ENCODE data around the gene ARNT2. TPM values are rescaled to one million over a fixed set of nuclear protein-coding genes. Genes with fewer than 3 reads are reported as not detected.
"Not testable (repeated sequence)": the region's sequence is repeated elsewhere in the genome, so short reads cannot be mapped to it uniquely, and the experiment has no call there.

ARNT2 gene
- total and polyA plus RNA-seq, 5 donors from 2014 or later: not detected

DNA sequence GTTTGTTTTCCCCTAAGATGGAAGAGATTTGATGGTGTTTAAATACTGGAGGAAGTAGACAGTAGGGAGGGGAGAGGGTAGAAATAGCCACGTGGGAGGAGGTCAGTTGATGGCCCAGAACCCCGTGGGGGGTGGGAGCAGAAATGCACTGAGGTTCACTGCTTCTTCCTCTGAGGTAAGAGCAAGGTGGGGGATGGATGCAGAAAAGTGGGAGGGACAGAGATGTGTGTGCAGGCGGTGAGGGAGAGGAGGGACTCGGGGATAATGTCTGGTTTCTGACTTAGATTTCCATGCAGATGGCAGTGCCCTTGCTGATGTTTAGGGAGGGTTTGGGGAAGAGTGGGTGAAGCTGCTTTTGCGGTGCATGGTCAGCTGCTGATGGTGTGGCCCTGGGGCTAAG, 102.9 kb downstream of the ARNT2 start:
- no peaks in the 10 kb centered on the region for H3K9me3 ChIP-seq (ENCODE audit: control insufficient read depth in 2 of 2, low read length in 2 of 2)
- no peak overlapping the region for H3K4me3 ChIP-seq (ENCODE audit: low read depth, low read length)
- H3K27ac Mint-ChIP-seq: no peak overlapping the region
- ATAC-seq (ENCODE audit: low read depth in 2 of 2) (no peak), DNase-seq (no peak)
- H3K27ac ChIP-seq (ENCODE audit: insufficient read depth, low read length, poor library complexity, severe bottlenecking): no peak overlapping the region
- H3K4me1 ChIP-seq (ENCODE audit: control insufficient read depth, insufficient read depth, low read length, poor library complexity, severe bottlenecking): no peaks in the 10 kb centered on the region
- no peaks in the 10 kb centered on the region for H3K36me3 ChIP-seq (ENCODE audit: control insufficient read depth, insufficient read depth, low read length)
- H3K27me3 ChIP-seq (ENCODE audit: control insufficient read depth, insufficient read depth, low read length): no peaks in the 10 kb centered on the region
- H3K9me3 Mint-ChIP-seq: peaks cover 0 to 3% (median 0%) of the 10 kb centered on the region in 7 donors
- H3K27me3 Mint-ChIP-seq: no peaks in the 10 kb centered on the region
- peaks cover 0 to 4% (median 0%) of the 10 kb centered on the region in 4 donors for H3K4me1 Mint-ChIP-seq
- H3K36me3 Mint-ChIP-seq: peaks cover 4% of the 10 kb centered on the region
- no peak overlapping the region for H3K4me3 Mint-ChIP-seq

DNA sequence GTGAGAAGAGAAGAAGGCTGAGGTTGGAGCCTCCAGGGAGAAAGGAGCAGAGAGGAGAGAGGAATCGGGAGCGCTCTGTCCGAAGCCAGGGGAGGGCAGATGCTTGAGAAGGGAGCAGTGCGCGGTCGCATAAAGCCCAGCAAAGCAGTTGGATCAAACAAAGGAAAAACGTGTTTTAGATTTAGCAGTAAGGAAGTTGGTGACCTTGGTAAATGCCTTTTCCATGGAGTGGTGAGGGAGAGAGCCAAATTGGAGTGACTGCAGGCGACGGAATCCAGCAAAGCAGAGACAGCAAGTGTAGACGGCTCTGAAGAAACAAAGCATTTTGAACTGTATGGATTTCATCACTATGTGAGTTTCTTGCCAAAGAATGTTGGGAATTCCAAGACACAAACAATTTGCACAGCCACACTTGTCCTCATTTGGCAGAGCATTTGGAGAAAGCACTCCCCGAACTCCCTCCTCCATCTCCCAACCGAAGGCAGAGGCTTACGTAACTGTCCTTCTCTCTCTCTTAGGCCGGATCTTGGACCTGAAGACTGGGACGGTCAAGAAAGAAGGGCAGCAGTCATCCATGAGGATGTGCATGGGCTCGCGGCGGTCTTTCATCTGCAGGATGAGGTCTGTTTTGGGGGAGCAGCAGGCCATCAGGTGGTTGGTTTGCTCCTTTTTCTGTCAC, 103.6 kb downstream of the ARNT2 start:
- no peaks in the 10 kb centered on the region for H3K4me1 ChIP-seq (ENCODE audit: control insufficient read depth, insufficient read depth, low read length, poor library complexity, severe bottlenecking)
- H3K27ac Mint-ChIP-seq: no peak overlapping the region
- no peaks in the 10 kb centered on the region for H3K36me3 Mint-ChIP-seq
- H3K4me1 Mint-ChIP-seq: peaks cover 0 to 4% (median 0%) of the 10 kb centered on the region in 4 donors
- H3K4me3 Mint-ChIP-seq: no peak overlapping the region
- DNase-seq (no peak), ATAC-seq (ENCODE audit: low read depth in 2 of 2) (no peak)
- no peaks in the 10 kb centered on the region for H3K36me3 ChIP-seq (ENCODE audit: control insufficient read depth, insufficient read depth, low read length)
- no peak overlapping the region for H3K27ac ChIP-seq (ENCODE audit: insufficient read depth, low read length, poor library complexity, severe bottlenecking)
- no peak overlapping the region for H3K4me3 ChIP-seq (ENCODE audit: low read depth, low read length)
- H3K9me3 ChIP-seq (ENCODE audit: control insufficient read depth in 2 of 2, low read length in 2 of 2): no peaks in the 10 kb centered on the region
- peaks cover 0 to 3% (median 0%) of the 10 kb centered on the region in 7 donors for H3K9me3 Mint-ChIP-seq
- H3K27me3 ChIP-seq (ENCODE audit: control insufficient read depth, insufficient read depth, low read length): no peaks in the 10 kb centered on the region
- no peaks in the 10 kb centered on the region for H3K27me3 Mint-ChIP-seq

DNA sequence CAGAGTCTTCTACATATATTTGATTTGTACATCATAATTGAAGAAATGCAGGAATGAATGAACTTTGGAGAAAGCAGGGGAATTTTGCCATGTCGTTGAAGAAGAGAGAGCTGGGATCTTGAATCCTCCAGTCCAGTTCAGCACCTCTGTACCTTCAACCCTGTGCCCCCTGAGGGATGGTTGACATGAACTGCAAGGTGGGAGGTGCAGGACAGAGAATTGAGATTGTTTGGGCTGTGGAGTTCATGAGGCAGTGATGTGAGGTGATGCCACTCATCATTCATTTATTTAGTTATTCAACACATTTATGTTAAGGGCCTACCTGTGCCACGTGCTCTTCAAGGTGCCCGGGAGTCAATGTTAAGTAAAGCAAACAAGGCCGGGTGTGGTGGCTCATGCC, 104.6 kb downstream of the ARNT2 start:
- H3K36me3 ChIP-seq (ENCODE audit: control insufficient read depth, insufficient read depth, low read length): no peaks in the 10 kb centered on the region
- peaks cover 1% of the 10 kb centered on the region for H3K27me3 Mint-ChIP-seq
- no peak overlapping the region for H3K27ac Mint-ChIP-seq
- H3K9me3 ChIP-seq (ENCODE audit: control insufficient read depth in 2 of 2, low read length in 2 of 2): no peaks in the 10 kb centered on the region
- H3K36me3 Mint-ChIP-seq: no peaks in the 10 kb centered on the region
- H3K4me3 ChIP-seq (ENCODE audit: low read depth, low read length): no peak overlapping the region
- no peak overlapping the region for H3K4me3 Mint-ChIP-seq
- no peaks in the 10 kb centered on the region for H3K4me1 ChIP-seq (ENCODE audit: control insufficient read depth, insufficient read depth, low read length, poor library complexity, severe bottlenecking)
- H3K9me3 Mint-ChIP-seq: peaks cover 0 to 3% (median 0%) of the 10 kb centered on the region in 7 donors
- H3K27ac ChIP-seq (ENCODE audit: insufficient read depth, low read length, poor library complexity, severe bottlenecking): no peak overlapping the region
- DNase-seq: no peak
- H3K27me3 ChIP-seq (ENCODE audit: control insufficient read depth, insufficient read depth, low read length): no peaks in the 10 kb centered on the region
- H3K4me1 Mint-ChIP-seq: peaks cover 0 to 4% (median 0%) of the 10 kb centered on the region in 4 donors
- no peak for ATAC-seq (ENCODE audit: low read depth in 2 of 2)

DNA sequence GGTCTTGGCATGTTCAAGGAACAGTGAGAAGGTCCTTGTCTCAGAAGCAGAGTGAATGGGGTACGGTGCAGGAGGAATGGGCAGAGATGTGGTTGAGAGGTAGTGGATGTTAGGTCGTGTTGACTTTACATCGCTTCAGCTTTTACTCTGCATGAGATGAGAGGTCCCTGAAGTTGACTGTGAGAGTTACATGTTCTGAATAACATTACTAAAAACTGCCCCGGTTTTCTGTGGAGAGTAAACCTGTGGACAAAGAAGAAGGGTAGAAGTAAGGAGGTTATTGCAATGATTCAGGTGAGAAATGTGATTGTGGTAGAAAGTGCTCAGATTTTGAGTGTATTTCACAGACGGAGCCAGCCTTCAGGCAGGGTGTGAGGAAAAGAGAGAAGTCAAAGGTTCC, 105.6 kb downstream of the ARNT2 start:
- no peak overlapping the region for H3K27ac ChIP-seq (ENCODE audit: insufficient read depth, low read length, poor library complexity, severe bottlenecking)
- H3K4me1 ChIP-seq (ENCODE audit: control insufficient read depth, insufficient read depth, low read length, poor library complexity, severe bottlenecking): no peaks in the 10 kb centered on the region
- Mint-ChIP-seq H3K27me3 (peaks cover 5% of the 10 kb centered on the region), H3K9me3 (peaks cover 0 to 3% (median 0%) of the 10 kb centered on the region in 7 donors), H3K4me1 (peaks cover 0 to 4% (median 0%) of the 10 kb centered on the region in 4 donors), H3K27ac (no peak overlapping the region), H3K36me3 (no peaks in the 10 kb centered on the region), H3K4me3 (no peak overlapping the region)
- no peaks in the 10 kb centered on the region for H3K27me3 ChIP-seq (ENCODE audit: control insufficient read depth, insufficient read depth, low read length)
- H3K9me3 ChIP-seq (ENCODE audit: control insufficient read depth in 2 of 2, low read length in 2 of 2): no peaks in the 10 kb centered on the region
- no peak overlapping the region for H3K4me3 ChIP-seq (ENCODE audit: low read depth, low read length)
- no peaks in the 10 kb centered on the region for H3K36me3 ChIP-seq (ENCODE audit: control insufficient read depth, insufficient read depth, low read length)
- DNase-seq: no peak
- ATAC-seq (ENCODE audit: low read depth in 2 of 2): no peak

DNA sequence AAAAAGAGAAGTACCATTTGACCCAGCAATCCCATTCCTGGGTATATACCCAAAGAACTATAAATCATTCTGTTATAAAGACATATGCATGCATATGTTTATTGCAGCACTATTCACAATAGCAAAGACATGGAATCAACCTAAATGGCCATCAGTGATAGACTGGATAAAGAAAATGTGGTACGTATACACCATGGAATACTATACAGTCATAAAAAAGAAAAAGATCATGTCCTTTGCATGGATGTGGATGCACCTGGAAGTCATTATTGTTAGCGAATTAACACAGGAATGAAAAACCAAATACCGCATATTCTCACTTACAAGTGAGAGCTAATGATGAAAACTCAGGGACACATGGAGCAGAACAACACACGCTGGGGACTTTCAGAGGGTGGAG, 106.8 kb downstream of the ARNT2 start:
- DNase-seq; H3K36me3 ChIP-seq (ENCODE audit: control insufficient read depth, insufficient read depth, low read length); H3K9me3 Mint-ChIP-seq; H3K4me3 ChIP-seq (ENCODE audit: low read depth, low read length); H3K27me3 ChIP-seq (ENCODE audit: control insufficient read depth, insufficient read depth, low read length); H3K36me3 Mint-ChIP-seq; ATAC-seq (ENCODE audit: low read depth in 2 of 2); H3K4me1 Mint-ChIP-seq; H3K9me3 ChIP-seq (ENCODE audit: control insufficient read depth in 2 of 2, low read length in 2 of 2); H3K27ac Mint-ChIP-seq; H3K27ac ChIP-seq (ENCODE audit: insufficient read depth, low read length, poor library complexity, severe bottlenecking); H3K4me3 Mint-ChIP-seq; H3K4me1 ChIP-seq (ENCODE audit: control insufficient read depth, insufficient read depth, low read length, poor library complexity, severe bottlenecking); H3K27me3 Mint-ChIP-seq: not testable (repeated sequence)

DNA sequence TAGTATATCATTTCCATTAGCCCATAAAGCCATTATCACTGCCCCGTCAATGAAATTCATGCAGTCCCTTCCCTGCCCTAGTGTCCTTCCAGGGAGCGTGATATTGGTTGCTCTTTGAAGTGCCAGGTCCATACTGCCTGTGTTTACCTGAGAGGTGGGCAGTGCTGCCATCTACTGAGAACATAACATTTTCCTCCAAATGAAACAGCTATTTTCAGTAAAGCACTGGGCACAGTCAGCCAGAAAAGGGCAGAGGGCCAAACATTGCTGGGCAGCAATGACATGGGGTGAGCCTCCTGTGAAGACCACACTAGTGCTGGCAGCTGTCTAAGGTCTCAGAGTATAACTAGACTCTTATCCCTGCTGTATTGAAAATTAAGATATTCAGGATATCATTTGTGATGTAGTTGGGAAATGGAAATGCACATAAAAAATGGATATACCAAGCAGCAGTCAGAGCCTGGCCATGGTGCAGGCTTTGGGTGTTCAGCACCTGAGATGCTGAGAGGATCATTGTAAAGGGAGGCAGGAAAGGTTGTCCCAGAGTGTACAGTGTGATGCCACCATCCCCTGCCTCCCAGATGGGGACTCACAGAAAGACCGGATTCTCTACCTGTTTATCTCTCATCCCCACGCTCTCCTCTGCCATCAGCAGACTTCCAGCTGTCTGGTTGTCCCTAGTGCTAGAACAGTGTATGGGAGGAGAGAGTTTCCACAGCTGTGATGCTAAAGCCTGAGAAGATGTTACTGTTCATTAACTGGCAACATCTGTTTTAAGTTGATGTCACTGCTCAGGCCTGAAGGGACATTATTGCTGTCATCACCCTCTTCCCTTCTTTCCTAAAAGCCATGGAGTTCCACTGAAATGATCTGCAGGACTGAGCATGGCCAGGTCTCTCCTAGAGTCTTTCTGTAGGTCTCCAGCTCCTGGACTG, 108.8 kb downstream of the ARNT2 start:
- ATAC-seq (ENCODE audit: low read depth in 2 of 2) (no peak), DNase-seq (no peak)
- H3K4me1 ChIP-seq (ENCODE audit: control insufficient read depth, insufficient read depth, low read length, poor library complexity, severe bottlenecking): no peaks in the 10 kb centered on the region
- H3K4me1 Mint-ChIP-seq: peaks cover 0 to 4% (median 0%) of the 10 kb centered on the region in 4 donors
- no peak overlapping the region for H3K4me3 Mint-ChIP-seq
- no peaks in the 10 kb centered on the region for H3K27me3 ChIP-seq (ENCODE audit: control insufficient read depth, insufficient read depth, low read length)
- peaks cover 5% of the 10 kb centered on the region for H3K27me3 Mint-ChIP-seq
- no peak overlapping the region for H3K27ac ChIP-seq (ENCODE audit: insufficient read depth, low read length, poor library complexity, severe bottlenecking)
- peak overlapping the region in 1 of 3 donors; percentile 21 for H3K27ac Mint-ChIP-seq
- no peaks in the 10 kb centered on the region for H3K36me3 ChIP-seq (ENCODE audit: control insufficient read depth, insufficient read depth, low read length)
- H3K4me3 ChIP-seq (ENCODE audit: low read depth, low read length): no peak overlapping the region
- H3K9me3 Mint-ChIP-seq: peaks cover 0 to 7% (median 3%) of the 10 kb centered on the region in 7 donors
- no peaks in the 10 kb centered on the region for H3K36me3 Mint-ChIP-seq
- H3K9me3 ChIP-seq (ENCODE audit: control insufficient read depth in 2 of 2, low read length in 2 of 2): peaks cover 0 to 4% of the 10 kb centered on the region in 2 experiments

DNA sequence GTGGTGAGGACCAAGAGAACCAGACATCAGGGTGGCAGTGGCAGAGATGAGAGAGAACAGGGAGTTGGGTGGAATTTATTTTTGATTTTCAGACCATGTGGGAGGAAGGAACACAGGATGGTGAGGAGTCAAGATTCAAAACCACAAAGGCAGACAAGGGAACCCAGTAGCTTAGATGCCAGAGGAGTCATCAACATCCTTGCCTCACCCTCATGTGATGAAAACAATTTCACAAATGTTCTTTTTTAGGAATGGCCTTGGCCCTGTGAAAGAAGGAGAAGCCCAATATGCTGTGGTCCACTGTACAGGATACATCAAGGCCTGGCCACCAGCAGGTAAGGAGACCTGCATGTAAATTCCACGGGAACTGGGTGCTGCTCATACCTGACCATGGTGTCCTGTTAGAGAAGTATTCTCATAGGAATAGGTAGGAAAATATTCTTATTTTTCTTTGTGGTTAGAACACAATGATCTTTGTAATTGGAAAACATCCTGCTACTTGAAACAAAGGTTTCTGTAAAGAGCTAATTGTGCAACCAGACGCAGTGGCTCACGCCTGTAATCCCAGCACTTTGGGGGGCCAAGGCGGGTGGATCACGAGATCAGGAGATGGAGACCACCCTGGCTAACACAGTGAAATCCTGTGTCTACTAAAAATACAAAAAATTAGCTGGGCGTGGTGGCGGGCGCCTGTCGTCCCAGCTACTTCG, 110.0 kb downstream of the ARNT2 start:
- no peak overlapping the region for H3K27ac ChIP-seq (ENCODE audit: insufficient read depth, low read length, poor library complexity, severe bottlenecking)
- H3K9me3 Mint-ChIP-seq: peaks cover 0 to 7% (median 3%) of the 10 kb centered on the region in 7 donors
- no peaks in the 10 kb centered on the region for H3K36me3 Mint-ChIP-seq

More for the DNA sequence above, 110.0 kb downstream of the ARNT2 start:
- ATAC-seq (ENCODE audit: low read depth in 2 of 2) (no peak), DNase-seq (no peak)
- H3K9me3 ChIP-seq (ENCODE audit: control insufficient read depth in 2 of 2, low read length in 2 of 2): peaks cover 0 to 4% of the 10 kb centered on the region in 2 experiments
- Mint-ChIP-seq H3K4me1 (peaks cover 0 to 4% (median 0%) of the 10 kb centered on the region in 4 donors), H3K27ac (no peak overlapping the region), H3K27me3 (peaks cover 5% of the 10 kb centered on the region), H3K4me3 (no peak overlapping the region)
- peaks cover 2% of the 10 kb centered on the region for H3K27me3 ChIP-seq (ENCODE audit: control insufficient read depth, insufficient read depth, low read length)
- no peaks in the 10 kb centered on the region for H3K4me1 ChIP-seq (ENCODE audit: control insufficient read depth, insufficient read depth, low read length, poor library complexity, severe bottlenecking)
- H3K36me3 ChIP-seq (ENCODE audit: control insufficient read depth, insufficient read depth, low read length): no peaks in the 10 kb centered on the region
- no peak overlapping the region for H3K4me3 ChIP-seq (ENCODE audit: low read depth, low read length)
